Glomerular endothelial cell (primary cell): Measurements from ENCODE around the gene GLP1R. TPM values are rescaled to one million over a fixed set of nuclear protein-coding genes. Genes with fewer than 3 reads are reported as not detected.

ENCODE experiments used
- DNase-seq: peaks from one replicate; pipeline ENCODE4 v3.0.0-alpha.2; 2011; ENCODE audit warnings: low read depth, low spot score; ENCODE audit errors: extremely low read depth
- total RNA-seq: library from RNA; depleted of rRNA; stranded (reverse); fragments of >200 nt; gene quantifications from 2 replicates; pipeline ENCODE4 v1.2.3, GENCODE V29; 2015

GLP1R gene
- total RNA-seq: not detected in 2 replicates

DNA sequence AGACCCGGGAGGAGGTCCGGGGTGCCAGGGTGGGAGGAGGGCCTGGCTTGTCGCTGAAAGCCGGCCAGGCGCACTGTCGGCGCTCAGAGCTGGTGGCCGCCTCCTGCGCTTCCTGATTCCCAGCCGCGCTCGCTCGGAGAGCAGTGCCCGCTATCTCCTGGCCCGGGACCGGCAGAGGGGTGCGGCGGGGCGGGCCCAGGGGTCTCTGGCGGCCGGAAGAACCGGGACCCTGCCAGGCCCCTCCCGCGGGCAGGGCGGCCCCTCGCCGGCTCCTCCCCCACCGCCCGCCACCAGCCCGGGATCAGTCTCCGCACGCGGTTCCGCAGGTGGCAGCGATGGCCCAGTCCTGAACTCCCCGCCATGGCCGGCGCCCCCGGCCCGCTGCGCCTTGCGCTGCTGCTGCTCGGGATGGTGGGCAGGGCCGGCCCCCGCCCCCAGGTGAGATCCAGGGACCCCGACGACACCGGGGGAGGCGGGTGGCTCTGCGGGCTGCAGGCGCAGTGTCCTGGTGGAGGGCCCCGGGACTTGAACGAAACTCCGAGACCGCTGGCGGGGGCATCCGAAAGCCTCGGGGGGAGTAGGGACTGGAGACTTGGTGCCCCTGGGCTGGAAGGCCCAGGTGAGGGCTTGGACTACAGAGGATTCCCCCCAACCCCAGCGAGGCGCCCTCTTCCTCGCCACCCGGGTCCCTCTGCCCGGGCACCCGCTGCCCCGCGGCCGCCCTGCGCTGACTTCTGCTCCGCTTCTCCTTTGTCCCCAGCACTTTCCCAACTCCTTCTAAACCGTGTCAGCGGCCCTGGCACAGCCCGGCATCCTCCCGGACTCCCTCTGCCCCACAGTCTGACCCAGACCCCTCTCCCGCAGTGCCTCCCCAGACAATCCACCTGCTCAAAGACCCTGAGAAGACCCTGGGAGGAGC lies at the start of gene GLP1R:
Gene GLP1R, plus strand, starts transcription at position 301 of the 919 bp plus-strand sequence. Its CDS starts 60 bp downstream, at position 361.
- no peak for DNase-seq

DNA sequence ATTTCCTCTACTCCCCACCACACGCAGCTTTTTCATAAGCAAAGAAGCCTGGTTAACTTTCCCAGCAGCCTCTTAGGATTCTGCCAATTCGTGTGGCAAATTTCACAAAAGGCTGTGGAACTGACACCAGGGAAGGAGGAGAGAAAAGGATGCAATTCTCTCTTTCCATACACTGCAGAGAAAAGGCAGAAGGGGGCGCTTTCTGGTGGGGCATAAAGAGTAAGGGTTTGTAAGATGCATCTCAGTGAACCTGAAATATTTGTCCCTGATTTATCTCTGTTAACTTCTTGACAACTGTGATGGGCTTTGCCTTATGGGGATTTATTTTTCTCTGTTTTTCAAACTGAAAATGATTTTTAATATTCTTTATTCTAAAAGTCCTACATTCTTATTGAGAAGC lies 45.5 kb upstream of the GLP1R start:
- DNase-seq: no peak

DNA sequence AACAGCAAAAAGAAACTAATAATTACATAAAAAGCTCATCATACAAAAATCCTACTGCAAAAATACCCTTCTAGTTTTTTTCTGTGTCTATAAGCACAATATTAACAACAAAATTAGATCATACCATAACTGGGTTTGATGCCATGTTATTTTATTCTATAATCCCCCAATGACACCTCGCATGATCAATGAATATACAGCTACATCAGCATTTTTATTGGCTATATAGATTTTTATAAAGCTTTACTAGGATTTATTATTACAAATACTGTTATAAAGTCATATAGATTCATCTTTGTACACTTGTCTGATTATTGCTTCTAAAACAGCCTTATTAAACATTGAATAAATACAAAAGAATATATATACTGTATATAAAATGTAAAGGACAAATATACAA lies 45.1 kb upstream of the GLP1R start:
- DNase-seq: no peak

DNA sequence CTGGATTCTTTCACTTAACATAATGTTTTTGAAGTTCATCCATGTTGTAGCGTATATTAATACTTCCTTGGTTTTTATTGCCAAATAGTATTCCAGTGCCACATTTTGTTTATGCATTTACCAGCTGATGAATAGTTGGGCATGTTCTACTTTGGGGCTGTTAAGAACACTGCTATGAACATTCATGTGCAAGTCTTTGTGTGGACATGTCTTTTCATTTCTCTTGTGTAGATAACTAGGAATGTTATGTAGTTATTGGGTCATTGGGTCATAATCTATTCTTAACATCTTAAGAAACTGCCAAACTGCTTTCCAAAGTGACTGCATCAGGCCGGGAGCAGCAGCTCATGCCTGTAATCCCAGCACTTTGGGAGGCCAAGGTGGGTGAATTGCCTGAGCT lies 43.8 kb upstream of the GLP1R start:
- no peak for DNase-seq

DNA sequence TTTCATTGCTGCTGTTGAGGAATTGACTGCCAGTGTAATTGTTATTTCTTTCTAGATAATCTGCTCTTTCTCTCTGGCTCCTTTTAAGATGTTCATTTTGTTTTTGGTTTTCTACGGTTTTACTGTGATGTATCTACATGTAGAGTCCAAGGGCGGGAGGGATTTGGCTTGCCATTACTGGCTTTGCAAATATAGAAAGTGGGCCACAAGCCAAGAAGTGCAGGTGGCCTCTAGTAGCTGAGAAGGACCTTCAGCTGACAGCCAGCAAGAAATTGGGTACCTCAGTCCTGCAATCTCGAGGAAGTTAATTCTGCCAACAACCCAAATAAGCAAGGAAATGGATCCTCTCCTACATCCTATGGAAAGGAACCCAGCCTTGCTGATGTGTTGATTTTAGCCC lies 42.8 kb upstream of the GLP1R start:
- DNase-seq: no peak

DNA sequence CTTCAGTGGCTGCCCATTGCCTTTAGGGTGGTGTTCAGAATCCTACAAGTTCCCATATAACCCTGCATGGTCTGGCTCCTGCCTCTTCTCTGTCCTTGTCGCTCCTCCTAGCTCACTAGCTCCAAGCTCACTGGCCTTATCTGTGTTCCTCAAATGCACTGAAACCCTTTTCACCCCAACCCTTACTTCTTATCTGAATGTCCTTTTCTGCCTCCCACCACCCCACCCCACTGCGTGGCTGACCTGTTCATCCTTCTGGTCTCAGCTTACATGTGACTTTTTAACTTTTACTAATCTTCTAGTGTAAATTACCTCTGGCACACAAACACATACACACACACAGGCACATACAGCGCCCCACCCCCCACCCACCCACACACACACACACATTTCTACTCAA lies 41.0 kb upstream of the GLP1R start:
- no peak for DNase-seq

DNA sequence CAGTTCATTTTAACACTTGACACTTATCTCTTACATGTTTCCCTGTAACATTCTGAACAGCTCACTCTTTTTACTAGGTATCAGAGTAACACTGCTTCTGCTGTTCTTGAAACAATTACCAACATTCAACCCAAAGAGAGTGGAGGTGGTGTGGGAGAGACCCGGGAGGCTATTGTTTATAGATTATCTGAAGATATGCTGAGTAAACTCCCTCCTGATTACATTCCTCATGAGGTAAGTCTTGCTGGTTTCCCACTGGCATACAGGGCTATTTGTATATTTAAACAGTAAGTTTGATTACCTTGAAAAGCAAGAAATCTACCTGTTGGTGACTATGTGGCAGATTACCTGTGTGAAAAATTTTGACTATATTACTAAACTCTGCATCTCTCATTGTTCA lies 39.8 kb upstream of the GLP1R start:
- no peak for DNase-seq

DNA sequence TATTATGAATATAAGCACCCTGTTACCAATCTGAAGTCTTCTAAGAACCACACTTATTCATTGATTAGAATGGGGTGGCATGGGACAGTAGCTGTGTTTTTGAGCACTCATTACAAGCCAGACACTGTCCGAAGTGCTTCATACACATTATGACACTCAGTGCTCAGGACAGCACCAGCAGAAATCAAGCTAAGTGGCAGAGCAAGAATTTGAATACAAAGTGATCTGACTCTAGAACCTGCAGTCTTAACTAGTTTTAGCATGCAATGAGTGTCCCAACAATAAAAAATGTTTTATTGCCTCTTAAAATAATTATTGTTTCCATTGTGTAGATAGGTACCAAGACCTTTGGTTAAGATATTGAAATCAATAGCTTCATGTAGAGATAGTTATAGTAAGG lies 39.1 kb upstream of the GLP1R start:
- DNase-seq: no peak

DNA sequence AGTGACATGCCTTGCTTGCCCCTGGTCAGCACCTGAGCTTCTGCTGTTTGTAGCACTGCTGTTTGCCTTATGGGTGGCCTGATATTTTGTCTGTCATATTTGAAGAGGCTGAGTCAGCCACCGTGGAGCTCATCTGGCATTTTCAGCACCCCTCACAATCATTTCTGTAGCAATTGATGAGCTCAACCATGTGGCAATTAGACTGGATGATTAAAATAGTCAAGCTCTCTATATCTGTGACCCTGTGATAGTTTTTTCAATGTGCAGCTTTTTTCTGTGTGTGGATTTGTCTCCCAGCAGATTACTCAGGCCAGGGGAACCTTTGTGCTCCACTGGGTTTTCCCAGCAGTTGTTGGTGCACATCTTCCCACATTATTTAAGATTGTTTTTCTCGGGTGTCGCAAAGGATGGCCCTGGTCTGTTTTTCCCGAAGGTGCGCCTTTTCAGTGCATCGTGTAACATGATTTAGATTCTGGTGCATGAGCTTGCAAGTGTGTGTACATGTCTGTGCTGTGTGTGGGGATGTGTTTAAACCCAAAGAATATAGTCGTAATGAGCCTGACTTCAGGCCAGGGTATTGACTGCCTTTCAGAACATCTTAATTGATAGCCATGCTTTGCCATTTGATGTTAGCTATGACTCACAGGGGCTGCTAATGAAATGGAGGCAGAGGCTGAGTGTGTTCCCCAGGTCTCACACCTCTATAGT lies 31.6 kb upstream of the GLP1R start:
- DNase-seq: no peak

DNA sequence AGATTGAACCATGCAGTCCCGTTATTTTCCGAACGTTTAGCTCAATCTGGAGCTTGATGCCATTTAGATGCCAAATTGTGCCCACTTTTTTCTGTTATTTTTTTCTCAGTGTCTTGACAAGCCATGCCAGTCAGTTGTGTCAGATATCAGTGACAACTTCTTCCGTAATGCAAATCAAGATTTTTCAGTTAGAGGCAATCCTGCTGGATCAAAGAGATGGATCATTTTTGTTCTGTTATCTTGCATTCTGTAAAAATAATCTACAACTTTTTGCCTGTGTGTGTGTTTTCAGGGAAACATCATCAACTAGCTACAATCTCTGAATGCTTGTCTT lies 31.1 kb upstream of the GLP1R start:
- DNase-seq: no peak

DNA sequence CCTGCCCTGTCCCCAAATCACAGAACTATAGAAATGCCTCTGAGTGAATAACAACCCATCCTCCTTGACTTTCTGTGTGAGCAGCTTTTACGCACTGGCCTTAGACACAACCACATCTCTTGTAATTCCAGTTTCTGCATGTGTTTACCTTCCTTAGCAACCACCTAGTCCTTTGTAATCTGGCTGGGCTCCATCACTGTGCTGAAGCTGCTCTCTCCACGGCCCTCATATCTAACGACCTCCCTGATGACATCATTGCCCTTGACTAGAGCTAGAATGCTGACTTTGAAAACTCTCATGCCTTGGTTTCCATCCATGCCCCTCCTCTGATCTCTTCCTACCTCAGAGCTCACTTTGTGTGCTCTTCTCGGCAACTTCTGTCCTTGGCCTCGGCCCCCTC lies 30.5 kb upstream of the GLP1R start:
- no peak for DNase-seq

DNA sequence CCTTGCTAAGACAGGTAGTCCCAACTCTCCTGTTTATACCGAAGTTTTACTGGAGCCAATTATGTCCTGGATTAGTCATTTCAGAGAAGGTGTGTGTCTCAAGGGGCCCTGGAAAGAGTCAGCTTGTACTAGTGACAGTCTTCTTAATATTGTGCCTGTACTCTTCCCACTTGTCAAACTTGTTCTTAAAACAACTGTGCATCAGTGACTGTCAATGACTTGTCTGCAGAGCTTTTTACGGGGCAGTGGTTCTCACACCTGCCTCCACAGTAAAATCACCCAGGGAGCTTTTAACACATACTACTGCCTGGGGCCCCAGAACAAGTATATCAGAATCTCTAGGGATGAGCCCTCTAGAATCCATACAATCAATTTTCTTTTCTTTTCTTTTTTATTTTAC lies 28.4 kb upstream of the GLP1R start:
- DNase-seq: no peak

DNA sequence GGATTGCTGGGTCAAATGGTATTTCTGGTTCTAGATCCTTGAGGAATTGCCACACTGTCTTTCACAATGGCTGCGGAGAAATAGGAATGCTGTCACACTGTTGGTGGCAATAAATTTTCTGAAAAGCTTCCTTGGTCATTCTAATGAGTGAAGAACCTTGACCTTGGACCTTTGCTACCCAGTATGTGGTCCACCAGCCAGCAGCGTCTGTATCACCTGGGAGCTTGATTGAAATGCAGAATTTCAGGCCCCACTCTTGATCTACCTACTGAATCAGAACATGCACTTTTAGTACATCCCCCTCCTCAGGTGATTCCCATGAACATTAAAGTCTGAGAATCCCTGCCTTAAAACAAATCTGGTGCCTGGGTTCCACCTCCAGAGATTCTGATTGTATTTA lies 27.5 kb upstream of the GLP1R start:
- no peak for DNase-seq

DNA sequence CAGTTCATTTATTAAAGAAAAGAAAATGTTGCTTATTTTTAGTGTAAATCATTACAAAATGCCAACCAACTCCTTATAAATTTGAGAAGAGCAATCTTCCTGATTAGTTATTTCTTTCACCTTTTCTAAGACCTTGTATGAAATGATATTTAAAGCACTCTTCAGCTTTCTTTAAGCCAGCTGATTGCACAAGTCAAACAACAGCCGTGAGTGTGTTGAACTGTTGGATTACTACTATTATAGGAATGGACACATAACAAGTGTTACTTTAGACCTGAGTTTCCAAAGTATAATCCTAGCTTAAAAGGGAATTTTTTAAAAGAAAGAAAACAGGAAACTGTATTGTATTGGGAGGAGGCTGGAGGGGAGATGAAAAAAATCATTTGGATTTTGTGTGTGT lies 26.8 kb upstream of the GLP1R start:
- no peak for DNase-seq

DNA sequence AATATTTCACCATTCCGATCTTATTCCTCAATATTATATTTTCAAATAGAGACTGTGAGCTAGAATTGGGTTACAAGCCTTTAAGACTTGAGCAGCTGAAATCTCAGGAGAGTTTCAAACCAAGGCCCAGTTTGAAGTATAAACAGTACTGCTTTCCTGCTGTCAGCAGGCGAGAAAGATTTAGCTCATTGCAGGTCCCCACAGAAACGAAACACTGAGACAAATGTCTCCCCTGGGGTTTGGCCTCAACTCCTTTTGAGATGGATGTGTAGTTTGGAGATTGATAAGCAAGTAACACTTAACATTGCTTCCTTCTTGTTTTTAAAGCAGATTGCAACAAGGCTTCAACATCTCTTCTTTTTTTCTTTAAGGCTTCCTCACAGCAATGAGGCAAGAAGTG lies 22.4 kb upstream of the GLP1R start:
- DNase-seq: no peak

DNA sequence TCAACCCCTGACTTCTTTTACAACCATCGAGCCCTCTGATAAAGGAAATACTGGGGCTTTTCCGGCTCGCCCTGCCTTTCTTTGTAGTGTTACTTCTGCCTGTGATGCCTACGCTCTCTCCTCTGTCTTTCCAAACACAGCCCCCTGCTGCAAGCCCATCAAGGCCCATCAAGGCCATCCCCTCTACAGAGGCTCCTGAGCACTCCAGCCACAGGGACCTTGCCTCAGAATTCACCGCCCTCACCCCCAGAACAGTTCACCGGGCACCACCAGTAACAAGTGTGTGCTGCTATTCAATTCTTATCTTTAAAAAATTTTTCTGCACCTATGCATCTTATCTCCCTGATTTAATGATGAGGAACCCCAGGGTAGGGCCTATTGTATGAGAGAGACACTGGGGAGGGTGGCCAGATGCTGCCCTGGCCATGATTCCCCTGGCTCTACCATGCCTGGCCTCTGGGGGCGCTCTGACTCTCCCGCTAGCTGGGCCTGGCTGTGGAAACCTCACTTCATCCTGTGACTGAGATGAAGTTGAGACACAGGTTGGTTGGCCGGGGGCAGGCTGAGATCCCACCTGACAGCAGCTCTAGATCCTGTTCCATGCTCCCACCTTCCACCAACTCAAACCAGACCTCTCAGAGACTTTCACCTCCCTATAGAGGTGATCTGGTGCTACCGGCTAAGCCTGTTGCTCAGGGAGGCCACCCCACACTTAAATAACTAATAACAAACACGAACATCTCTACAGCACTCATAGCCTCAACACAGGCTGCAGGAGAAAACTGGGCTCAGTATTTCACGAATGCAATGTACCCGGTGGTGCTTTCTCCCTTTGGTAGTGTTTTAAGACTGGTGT lies 19.2 kb upstream of the GLP1R start:
- no peak for DNase-seq

DNA sequence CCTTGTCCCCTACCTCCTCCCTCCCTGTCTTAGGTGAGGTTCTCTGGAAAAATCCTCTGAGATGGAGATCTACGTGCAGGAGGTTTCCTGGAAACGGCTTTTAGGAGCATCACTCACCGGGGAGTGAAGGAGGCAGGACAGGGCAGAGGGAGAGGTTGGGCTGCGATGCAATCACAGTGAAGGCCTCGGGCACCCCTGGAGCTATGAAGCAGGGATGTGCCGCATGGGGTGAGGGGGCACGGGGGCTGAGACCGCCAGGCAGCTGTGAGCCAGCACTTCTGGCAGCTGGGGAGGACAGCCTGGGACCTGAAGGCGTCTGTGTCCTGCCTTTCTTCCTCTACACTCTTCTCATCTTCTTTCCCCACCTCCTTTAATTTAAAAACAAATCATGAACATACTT lies 12.9 kb upstream of the GLP1R start:
- no peak for DNase-seq

DNA sequence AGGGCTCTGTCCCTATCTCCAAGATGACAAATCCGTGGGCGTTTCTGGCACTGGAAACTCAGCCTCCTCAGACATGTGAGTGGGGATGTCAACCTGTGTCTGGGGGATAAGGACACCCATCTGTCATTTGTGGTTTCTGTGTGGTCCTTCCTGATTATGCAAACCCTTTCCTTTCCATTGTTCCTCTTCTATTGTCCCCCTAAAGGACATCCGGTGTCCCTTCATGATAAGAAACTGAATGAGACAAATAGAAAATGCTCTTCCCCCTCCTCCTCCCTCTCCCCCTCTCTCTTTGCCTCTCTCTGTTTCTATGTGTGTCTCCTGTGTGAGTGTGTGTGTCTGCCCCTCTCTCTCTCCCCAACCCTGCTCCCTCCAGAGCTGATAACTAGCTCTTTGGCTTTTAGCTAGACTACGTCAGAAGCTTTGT lies 11.5 kb upstream of the GLP1R start:
- no peak for DNase-seq

DNA sequence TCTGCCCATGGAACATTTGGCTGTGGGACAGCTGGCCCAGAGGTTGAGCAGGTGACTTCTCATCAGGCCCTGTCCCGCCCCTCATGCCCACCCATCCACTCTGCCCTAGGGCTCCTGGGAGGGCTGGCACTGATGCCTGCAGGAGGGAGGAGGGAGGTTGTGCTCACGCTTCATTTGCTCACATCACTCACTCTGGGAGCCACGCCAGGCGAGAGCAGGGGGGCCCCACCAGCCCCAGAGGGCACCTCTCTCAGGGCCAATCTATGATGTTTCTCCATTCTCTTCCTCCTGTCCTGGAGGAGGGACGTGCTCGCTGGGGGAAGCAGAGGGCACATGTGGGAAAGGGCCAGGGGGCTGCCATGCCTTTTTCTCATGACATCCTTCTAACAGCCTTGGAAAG lies 10.9 kb upstream of the GLP1R start:
- no peak for DNase-seq

DNA sequence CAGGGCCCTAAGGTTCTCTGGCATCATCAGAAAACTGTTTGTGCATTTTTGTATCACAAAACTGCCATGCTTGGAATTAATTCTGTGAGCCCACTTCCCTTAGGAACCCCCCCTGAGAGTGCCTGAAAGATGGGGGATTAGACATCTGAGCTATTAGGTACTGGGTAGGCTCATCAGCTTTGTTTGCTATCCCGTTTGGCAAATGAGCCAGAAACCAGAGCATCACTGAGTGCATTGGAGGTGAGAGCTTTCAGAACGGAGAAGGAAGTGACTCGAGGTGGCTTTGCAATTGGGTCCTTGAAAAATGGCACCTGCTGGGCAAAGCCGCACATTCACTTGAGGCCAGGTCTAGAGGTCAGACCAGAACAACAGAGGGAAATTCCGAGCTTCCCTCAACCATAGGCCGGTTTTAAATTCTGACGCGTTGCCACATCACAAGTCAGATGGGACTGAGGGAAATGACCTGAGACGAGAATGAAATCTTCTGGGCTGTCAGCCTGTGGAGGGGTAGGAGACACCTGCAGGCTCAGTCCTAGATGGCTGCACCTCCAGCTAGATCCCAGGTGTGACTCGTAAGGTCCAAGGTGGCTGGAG lies 8.4 kb upstream of the GLP1R start:
- no peak for DNase-seq

DNA sequence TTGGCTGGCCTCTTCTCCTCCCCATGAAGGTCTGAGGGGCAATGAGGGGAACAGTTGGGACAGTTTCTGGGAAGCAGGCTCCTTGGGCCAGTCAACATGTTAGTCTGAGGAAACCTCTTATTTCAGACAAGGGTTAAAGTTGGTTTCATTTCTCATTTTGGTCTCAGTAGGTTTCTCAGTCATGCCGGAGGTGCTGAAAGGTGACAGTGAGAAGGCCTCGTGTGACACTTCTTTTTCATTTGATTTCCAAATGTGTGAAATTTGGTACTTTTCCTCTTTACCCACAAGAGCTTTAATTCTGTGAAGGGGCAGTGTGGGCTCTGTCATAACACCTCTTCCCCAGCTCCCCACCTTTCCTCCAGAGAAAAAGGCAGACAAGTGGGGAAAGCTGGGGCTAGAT lies 7.5 kb upstream of the GLP1R start:
- DNase-seq: no peak
